OCI-LY1 (cell line): ENCODE measurements around the gene AMIGO3.

ENCODE experiments used
- H2AFZ ChIP-seq: fragments of 200-600 bp; sonication (generic), shearing (Covaris generic); 2 replicates; pipeline ENCODE4 v1.6.0; 2014; ENCODE audit warnings: antibody characterized with exemption, mild to moderate bottlenecking, low read length
- H3F3A ChIP-seq: fragments of 200-600 bp; sonication (generic), shearing (Covaris generic); 2 replicates; pipeline ENCODE4 v1.6.0; 2014; ENCODE audit warnings: mild to moderate bottlenecking, antibody characterized with exemption, low read length, moderate library complexity; ENCODE audit not compliant: insufficient read depth
- H3K27ac ChIP-seq: fragments of 200-600 bp; sonication (generic); 2 replicates; pipeline ENCODE4 v1.5.1; 2014; ENCODE audit warnings: low read length, mixed run types, mild to moderate bottlenecking, low read depth; ENCODE audit not compliant: poor library complexity, severe bottlenecking
- H3K27me3 ChIP-seq: fragments of 200-600 bp; sonication (generic); 2 replicates; pipeline ENCODE4 v1.6.0; 2014; ENCODE audit warnings: antibody characterized with exemption, mild to moderate bottlenecking, low read length, moderate library complexity; ENCODE audit not compliant: insufficient read depth
- H3K36me3 ChIP-seq: fragments of 200-600 bp; sonication (generic); 2 replicates; pipeline ENCODE4 v1.6.1; 2014; ENCODE audit warnings: mild to moderate bottlenecking, antibody characterized with exemption, low read length, moderate library complexity, mixed read lengths; ENCODE audit not compliant: insufficient read depth
- H3K4me1 ChIP-seq: fragments of 200-600 bp; sonication (generic); 2 replicates; pipeline ENCODE4 v1.5.1; 2014; ENCODE audit warnings: mild to moderate bottlenecking, low read length, moderate library complexity; ENCODE audit not compliant: insufficient read depth, severe bottlenecking
- H3K4me2 ChIP-seq: fragments of 200-600 bp; sonication (generic), shearing (Covaris generic); 2 replicates; pipeline ENCODE4 v1.6.1; 2014; ENCODE audit warnings: low read length
- H3K4me3 ChIP-seq: fragments of 200-600 bp; sonication (generic); 2 replicates; pipeline ENCODE4 v1.5.1; 2014; ENCODE audit warnings: low read length, low read depth, mild to moderate bottlenecking, mixed read lengths; ENCODE audit not compliant: poor library complexity, severe bottlenecking
- H3K79me2 ChIP-seq: fragments of 200-600 bp; shearing (Covaris generic); 2 replicates; pipeline ENCODE4 v1.6.1; 2016; ENCODE audit warnings: mixed run types, low read length, mixed read lengths; ENCODE audit not compliant: insufficient read depth
- H3K9ac ChIP-seq: fragments of 200-600 bp; sonication (generic), shearing (Covaris generic); 2 replicates; pipeline ENCODE4 v1.6.1; 2014; ENCODE audit warnings: mild to moderate bottlenecking, low read length, mixed read lengths
- H3K9me2 ChIP-seq: fragments of 200-600 bp; sonication (generic), shearing (Covaris generic); 2 replicates; pipeline ENCODE4 v1.6.1; 2014; ENCODE audit warnings: low read depth, mild to moderate bottlenecking, low read length, mixed read lengths
- H3K9me3 ChIP-seq: fragments of 200-600 bp; shearing (Covaris generic); 2 replicates; pipeline ENCODE4 v1.6.1; 2014; ENCODE audit warnings: low read length, mixed read lengths
- H4K20me1 ChIP-seq: fragments of 200-600 bp; sonication (generic), shearing (Covaris generic); 2 replicates; pipeline ENCODE4 v1.6.0; 2016; ENCODE audit warnings: mild to moderate bottlenecking, low read length; ENCODE audit not compliant: insufficient read depth
- EZH2 ChIP-seq: fragments of 200-600 bp; sonication (generic), shearing (Covaris generic); IDR thresholded peaks from 2 replicates; pipeline ENCODE4 v1.8.0; 2017; ENCODE audit warnings: borderline replicate concordance, mixed run types, mild to moderate bottlenecking, antibody characterized with exemption, low read length, moderate library complexity, mixed read lengths
- TF ChIP-seq, protein P1 (sequence below): fragments of 200-600 bp; sonication (generic), shearing (Covaris generic); IDR thresholded peaks from 2 replicates; pipeline ENCODE4 v1.5.1; 2017; ENCODE audit warnings: mild to moderate bottlenecking, antibody characterized with exemption, low read length, moderate library complexity, mixed read lengths

The AMIGO3 gene

DNA sequence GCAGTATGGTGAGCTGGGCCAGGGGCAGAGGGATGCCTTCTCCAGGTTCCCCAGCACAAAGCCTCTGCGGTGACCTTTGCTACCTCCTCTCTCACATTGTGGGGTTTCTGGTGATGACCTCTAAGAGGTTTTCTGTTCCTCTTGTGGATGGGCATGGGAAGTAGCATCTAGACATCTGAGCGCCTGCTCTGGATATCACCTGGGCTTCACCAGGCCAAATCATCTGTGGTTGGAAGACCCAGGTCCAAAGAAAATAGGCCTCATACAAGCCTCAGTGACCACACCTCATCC is 38.3 kb downstream of the AMIGO3 start:
- no peak overlapping the region for H3K9ac ChIP-seq
- no peaks in the 10 kb centered on the region for H4K20me1 ChIP-seq
- H3F3A ChIP-seq = no peaks in the 10 kb centered on the region
- no peak overlapping the region for H3K27ac ChIP-seq
- no peaks in the 10 kb centered on the region for H3K79me2 ChIP-seq
- H3K4me3 ChIP-seq = no peak overlapping the region
- H3K4me2 ChIP-seq = no peak overlapping the region
- H3K4me1 ChIP-seq = no peaks in the 10 kb centered on the region
- H3K36me3 ChIP-seq = peaks cover 78% of the 10 kb centered on the region
- TF ChIP-seq, protein P1, sequence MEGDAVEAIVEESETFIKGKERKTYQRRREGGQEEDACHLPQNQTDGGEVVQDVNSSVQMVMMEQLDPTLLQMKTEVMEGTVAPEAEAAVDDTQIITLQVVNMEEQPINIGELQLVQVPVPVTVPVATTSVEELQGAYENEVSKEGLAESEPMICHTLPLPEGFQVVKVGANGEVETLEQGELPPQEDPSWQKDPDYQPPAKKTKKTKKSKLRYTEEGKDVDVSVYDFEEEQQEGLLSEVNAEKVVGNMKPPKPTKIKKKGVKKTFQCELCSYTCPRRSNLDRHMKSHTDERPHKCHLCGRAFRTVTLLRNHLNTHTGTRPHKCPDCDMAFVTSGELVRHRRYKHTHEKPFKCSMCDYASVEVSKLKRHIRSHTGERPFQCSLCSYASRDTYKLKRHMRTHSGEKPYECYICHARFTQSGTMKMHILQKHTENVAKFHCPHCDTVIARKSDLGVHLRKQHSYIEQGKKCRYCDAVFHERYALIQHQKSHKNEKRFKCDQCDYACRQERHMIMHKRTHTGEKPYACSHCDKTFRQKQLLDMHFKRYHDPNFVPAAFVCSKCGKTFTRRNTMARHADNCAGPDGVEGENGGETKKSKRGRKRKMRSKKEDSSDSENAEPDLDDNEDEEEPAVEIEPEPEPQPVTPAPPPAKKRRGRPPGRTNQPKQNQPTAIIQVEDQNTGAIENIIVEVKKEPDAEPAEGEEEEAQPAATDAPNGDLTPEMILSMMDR = no peak
- TF ChIP-seq EZH2 = no peak
- no peaks in the 10 kb centered on the region for H3K9me3 ChIP-seq
- no peak overlapping the region for H2AFZ ChIP-seq
- H3K27me3 ChIP-seq = no peaks in the 10 kb centered on the region
- no peaks in the 10 kb centered on the region for H3K9me2 ChIP-seq

DNA sequence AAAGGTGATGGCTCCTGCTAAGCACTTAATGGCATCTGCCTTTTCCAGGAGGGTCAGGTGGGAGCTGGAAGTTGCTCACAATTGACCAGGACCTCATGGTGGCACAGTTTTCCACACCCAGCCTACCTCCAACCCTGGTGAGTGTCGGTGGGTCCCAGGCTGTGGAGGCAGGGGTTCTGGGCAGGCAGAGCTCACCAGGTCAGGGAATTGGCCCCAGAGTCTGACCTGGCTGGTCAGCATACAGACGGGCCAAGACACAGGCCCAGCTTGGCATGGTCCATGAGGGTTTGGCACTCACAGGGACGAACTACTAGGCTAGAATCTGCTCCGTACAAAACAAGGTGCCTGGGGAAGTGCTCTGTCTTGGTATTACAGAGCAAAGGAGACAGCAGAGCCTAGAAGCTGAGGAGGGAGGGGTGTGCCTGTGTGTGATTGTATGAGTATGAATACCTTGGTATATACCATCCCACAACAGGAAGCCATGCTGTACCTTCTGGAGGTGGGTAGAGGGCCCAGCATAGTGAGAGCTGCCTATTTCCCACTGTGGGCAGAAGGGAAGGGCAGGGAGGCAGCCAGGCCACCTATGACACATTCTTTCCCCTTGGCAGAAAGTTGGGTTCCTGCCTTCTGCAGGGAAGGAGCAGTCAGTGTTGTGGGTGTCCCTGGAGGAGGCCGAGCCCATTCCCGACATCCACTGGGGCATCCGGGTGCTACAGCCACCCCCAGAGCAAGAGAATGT is 38.8 kb downstream of the AMIGO3 start:
- H3K9me3 ChIP-seq = no peaks in the 10 kb centered on the region
- H2AFZ ChIP-seq = no peak overlapping the region
- no peaks in the 10 kb centered on the region for H3K4me1 ChIP-seq
- no peak overlapping the region for H3K27ac ChIP-seq
- H3K4me2 ChIP-seq = no peak overlapping the region
- H3K4me3 ChIP-seq = no peak overlapping the region
- H3K36me3 ChIP-seq = peaks cover 83% of the 10 kb centered on the region
- H3K9ac ChIP-seq = no peak overlapping the region
- H3K9me2 ChIP-seq = no peaks in the 10 kb centered on the region
- H3K27me3 ChIP-seq = no peaks in the 10 kb centered on the region
- no peaks in the 10 kb centered on the region for H3K79me2 ChIP-seq
- no peaks in the 10 kb centered on the region for H4K20me1 ChIP-seq
- H3F3A ChIP-seq = no peaks in the 10 kb centered on the region
- TF ChIP-seq, protein P1 = no peak
- no peak for TF ChIP-seq EZH2

DNA sequence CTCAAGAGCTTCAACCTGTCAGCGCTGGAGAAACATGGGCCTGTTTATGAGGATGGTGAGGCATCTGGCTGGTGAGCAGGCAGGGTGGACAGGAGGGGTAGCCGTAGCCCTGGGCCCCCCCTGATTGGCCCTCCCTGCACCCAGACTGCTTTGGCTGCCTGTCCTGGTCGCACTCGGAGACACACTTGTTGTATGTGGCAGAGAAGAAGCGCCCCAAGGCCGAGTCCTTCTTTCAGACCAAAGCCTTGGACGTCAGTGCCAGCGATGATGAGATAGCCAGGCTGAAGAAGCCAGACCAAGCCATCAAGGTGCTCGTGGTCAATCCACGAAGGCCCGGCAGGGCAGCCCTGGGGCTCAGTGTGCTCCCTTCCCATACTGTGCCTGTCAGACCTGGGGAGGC is 43.6 kb downstream of the AMIGO3 start:
- H3K4me3 ChIP-seq = no peak overlapping the region
- no peak overlapping the region; the same call in 1 of the 2 replicates for H3K9ac ChIP-seq
- H3K79me2 ChIP-seq = no peaks in the 10 kb centered on the region
- H3K36me3 ChIP-seq = peaks cover 53% of the 10 kb centered on the region
- no peaks in the 10 kb centered on the region for H3K27me3 ChIP-seq
- no peak overlapping the region for H3K27ac ChIP-seq
- no peaks in the 10 kb centered on the region for H4K20me1 ChIP-seq
- H3K4me2 ChIP-seq = no peak overlapping the region
- no peaks in the 10 kb centered on the region for H3F3A ChIP-seq
- H3K9me2 ChIP-seq = no peaks in the 10 kb centered on the region
- no peak for TF ChIP-seq EZH2
- TF ChIP-seq, protein P1 = no peak
- H3K4me1 ChIP-seq = peaks cover 20% of the 10 kb centered on the region
- no peak overlapping the region for H2AFZ ChIP-seq
- H3K9me3 ChIP-seq = no peaks in the 10 kb centered on the region
